SK-N-DZ (cell line): ENCODE data around the gene KASH5.
"Not testable (repeated sequence)": the region's sequence is repeated elsewhere in the genome, so short reads cannot be mapped to it uniquely, and the experiment has no call there.

ENCODE experiments used
- DNase-seq: peaks from one replicate; pipeline ENCODE4 v3.0.0-alpha.2; 2015; ENCODE audit warnings: low spot score

KASH5 gene

GRCh38 chr19:49361438-49362047 lies 26.5 kb upstream of the KASH5 start:
- DNase-seq = peak; percentile 18

- DNase-seq = no peak
These were observed 25.8 kb upstream of the KASH5 start, which contains the start of gene TEAD2 for GRCh38 chr19:49362048-49362928. TEAD2 (minus strand) TSS chr19:49362416; CDS start chr19:49360075, 2,341 bp downstream.

- no peak for DNase-seq
These were observed 25.2 kb upstream of the KASH5 start for GRCh38 chr19:49362929-49363267.

- peak; percentile 78 for DNase-seq
These were observed 24.6 kb upstream of the KASH5 start, which contains the start of gene DKKL1 for GRCh38 chr19:49363268-49364082. DKKL1 (plus strand) TSS chr19:49363877; CDS start chr19:49363999, 122 bp downstream.

- no peak for DNase-seq
These were observed 23.8 kb upstream of the KASH5 start for GRCh38 chr19:49364083-49364737.

GRCh38 chr19:49366110-49366509 lies 21.9 kb upstream of the KASH5 start:
- DNase-seq = no peak

- no peak for DNase-seq
These were observed 19.2 kb upstream of the KASH5 start for GRCh38 chr19:49368711-49369358.

GRCh38 chr19:49371184-49371583 lies 16.9 kb upstream of the KASH5 start:
- no peak for DNase-seq

- DNase-seq = not testable (repeated sequence)
These were observed 14.9 kb upstream of the KASH5 start for GRCh38 chr19:49373174-49373573.

GRCh38 chr19:49374665-49375434 lies 13.2 kb upstream of the KASH5 start:
- no peak for DNase-seq

- no peak for DNase-seq
These were observed 9.5 kb upstream of the KASH5 start for GRCh38 chr19:49378512-49378911.

GRCh38 chr19:49380391-49380790 lies 7.7 kb upstream of the KASH5 start:
- DNase-seq = no peak

GRCh38 chr19:49382639-49383038 lies 5.4 kb upstream of the KASH5 start:
- no peak for DNase-seq

- no peak for DNase-seq
These were observed 4.5 kb upstream of the KASH5 start for GRCh38 chr19:49383599-49383998.

GRCh38 chr19:49389406-49389805 lies 1.4 kb downstream of the KASH5 start:
- DNase-seq = no peak

GRCh38 chr19:49390131-49390928 lies 2.3 kb downstream of the KASH5 start:
- no peak for DNase-seq

- no peak for DNase-seq
These were observed 2.9 kb downstream of the KASH5 start for GRCh38 chr19:49390929-49391359.

GRCh38 chr19:49391581-49392399 lies 3.7 kb downstream of the KASH5 start:
- peak; percentile 71 for DNase-seq
